Colon (tissue), 2 donors: ENCODE results near the gene OR52K2.
"Not testable (repeated sequence)": the region's sequence is repeated elsewhere in the genome, so short reads cannot be mapped to it uniquely, and the experiment has no call there.

Experiments used
- FAIRE-seq: peaks from 2 replicates; lab custom pipeline; 2012; peaks lifted over from hg19 to GRCh38; lab: Jason Lieb, UNC
- donor health status: control.
- donor health status: control.

Gene OR52K2

DNA sequence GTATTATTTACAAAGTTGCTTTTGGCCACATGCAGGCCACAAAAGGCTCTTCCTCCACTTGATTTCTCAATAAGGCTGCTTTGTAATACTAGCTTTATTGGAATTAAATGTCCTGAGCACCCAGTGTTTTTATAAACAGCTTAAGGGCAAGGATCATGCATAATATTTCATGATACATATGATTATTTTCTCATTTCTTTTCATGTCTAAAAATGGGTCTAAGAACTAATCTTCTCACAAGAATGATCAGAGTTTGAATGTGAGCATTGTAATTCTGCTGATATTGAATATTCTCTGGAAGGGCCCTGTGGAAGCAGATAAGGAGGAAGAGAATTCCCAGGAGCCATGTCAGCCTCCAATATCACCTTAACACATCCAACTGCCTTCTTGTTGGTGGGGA is at the start of gene OR52K2:
Gene OR52K2 (plus strand): TSS at position 301 of the 400 bp plus-strand sequence. CDS start 45 bp downstream, at position 346.
- no peak for FAIRE-seq

DNA sequence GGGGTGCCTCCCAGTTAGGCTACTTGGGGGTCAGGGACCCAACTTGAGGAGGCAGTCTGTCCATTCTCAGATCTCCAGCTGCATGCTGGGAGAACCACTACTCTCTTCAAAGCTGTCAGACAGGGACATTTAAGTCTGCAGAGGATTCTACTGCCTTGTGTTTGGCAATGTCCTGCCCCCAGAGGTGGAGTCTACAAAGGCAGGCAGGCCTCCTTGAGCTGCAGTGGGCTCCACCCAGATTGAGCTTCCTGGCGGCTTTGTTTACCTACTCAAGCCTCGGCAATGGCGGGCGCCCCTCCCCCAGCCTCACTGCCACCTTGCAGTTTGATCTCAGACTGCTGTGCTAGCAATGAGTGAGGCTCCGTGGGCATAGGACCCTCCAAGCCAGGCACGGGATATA is 42.9 kb upstream of the OR52K2 start:
- not testable (repeated sequence) for FAIRE-seq

DNA sequence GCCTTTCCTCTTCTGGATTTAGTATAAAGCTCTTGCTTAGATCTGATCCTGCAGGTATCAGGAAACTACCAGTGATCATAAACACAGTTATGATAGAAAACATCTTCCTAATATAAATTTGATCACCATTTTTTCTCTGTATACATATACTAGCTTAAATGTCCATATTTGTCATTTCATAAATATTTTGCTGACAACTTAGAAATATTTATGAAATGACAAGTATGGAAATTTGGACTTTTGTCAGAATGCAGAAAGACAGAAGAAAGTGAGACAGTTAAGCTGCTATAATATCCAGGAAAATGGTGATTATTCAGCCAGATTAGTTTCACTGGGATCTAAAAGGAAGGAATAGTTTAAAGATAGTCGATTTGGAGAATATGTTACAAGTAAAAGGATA is 32.8 kb upstream of the OR52K2 start:
- FAIRE-seq, result no peak

DNA sequence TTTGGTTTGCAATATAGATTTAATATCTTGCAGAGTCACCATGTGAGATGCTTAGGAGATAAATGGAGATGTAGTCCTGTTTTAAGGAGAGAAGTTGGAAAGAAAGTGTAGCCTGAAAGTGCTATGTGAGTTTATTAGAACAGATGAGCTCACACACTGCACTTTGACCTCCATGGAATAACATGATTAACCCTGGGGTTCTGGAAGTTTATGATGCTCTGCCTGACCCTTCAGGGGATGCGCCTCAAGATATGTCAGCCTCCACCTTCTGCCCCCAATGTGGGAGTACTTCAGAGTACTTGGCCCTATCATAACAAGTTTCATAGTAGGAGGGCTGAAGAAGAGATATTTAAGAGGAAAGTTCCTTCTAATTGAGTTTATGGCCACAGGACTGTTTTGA is 32.3 kb upstream of the OR52K2 start:
- FAIRE-seq, result no peak

DNA sequence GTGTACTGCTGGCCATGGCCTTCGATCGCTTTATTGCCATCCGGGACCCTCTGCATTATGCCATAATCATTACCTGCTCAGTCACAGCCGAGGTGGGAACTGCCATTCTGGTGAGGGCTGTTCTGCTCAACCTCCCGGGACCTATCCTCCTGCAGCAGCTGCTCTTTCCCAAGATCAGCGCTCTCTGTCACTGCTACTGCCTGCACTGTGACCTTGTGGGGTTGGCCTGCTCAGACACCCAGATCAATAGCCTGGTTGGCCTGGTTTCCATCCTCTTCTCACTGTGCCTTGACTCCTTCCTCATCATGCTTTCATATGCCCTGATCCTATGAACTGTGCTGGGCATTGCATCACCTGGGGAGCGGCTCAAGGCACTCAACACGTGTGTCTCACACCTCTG is 30.7 kb upstream of the OR52K2 start:
- FAIRE-seq, result no peak

DNA sequence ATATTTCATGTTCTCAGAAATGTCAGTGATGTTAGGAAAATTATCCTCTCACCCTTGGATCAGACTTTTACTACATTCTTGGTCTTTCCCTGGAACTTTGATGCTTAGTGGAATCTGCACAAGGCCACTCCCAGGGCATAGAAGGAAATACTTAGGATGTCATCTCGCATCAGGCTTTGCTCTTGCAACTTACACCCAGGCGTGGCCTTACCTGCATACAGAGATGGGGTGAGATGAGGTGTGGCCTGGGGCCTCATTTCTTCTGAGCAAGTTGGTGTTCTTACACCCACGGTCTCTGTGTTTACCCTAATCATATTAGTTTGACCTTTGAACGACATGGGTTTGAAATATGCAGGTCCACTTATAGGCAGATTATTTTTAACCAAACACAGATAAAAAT is 19.0 kb upstream of the OR52K2 start:
- no peak for FAIRE-seq

DNA sequence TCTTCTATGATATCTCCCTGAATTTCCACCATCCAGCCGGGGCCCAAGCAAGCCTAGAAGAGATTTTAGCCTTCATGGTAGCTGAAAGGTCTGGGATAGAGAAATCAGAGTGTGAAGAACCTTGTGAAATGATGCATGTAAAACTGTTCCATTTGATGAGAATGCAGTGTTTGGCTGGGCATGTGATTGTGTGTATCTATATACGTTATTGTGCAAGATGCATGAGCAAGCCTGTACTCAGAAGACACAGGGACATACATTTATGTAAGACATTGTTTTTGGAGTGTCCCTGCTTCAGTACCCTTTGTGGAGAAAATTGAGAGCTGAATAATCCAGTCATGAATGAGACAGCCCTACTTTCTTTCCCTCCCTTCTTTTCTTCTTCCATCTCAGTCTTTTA is 15.2 kb upstream of the OR52K2 start:
- no peak for FAIRE-seq

DNA sequence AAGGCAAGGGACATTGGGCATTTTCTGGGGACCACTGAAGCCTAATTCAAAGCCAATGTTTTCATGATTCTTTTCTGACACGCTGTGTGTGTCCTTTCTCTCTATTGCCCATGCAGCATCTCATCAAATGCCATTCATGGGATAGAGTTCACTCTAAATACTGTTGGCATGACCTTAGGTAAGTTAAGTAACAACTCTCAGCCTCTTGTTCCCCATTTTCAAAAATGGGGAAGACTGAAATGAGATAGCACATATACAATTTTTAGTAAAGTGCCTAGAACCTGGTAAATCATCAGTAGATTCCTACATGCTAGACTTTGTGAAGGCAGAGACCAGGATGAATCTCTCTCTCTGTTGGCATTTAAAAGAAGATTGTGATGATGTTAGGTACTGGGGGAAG is 12.7 kb upstream of the OR52K2 start:
- no peak for FAIRE-seq

DNA sequence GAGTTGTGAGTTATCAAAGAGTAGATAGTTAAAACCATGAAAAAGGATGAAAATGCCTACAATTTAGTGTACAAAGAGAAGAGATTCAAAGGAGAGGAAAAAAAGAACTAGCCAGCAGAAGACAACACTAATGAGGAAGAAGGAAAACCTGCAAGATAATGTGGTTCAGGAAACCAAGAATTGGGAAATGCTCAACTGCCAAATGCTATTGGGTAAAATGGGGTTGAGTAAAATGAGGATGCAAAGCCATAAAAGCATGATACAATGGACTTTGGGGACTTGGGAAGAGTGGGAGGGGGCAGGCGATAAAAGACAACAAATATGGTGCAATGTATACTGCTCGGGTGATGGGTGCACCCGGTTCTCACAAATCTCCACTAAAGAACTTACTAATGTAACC is 7.6 kb upstream of the OR52K2 start:
- FAIRE-seq, result no peak

DNA sequence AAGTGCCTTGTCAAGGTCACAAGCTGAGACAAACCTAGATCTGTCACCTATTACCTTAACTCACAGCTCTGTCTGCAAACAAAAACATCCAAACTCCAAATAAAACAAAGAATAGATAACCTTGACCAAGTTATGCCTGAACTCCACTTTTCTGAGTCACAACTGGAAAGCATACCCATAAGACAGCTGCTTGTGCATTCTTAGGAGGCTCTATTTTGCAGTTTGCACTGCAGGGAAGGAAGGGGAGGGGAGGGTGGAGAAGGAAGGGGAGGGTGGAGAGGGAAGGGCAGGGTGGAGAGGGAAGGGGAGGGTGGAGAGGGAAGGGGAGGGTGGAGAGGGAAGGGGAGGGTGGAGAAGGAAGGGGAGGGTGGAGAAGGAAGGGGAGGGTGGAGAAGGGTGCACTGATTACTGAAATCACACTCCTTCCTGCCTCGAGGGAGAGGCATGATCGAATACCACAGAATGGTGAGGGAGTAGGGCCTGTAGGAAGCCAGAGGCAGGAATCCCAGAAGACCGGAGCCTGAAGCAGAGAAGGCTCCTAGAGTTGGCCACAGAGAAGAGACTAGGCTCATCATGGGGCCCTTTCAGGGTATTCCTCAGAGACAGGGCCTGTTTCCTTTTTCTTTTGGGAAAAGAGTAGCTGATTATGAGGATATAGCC is 5.7 kb upstream of the OR52K2 start:
- no peak for FAIRE-seq

DNA sequence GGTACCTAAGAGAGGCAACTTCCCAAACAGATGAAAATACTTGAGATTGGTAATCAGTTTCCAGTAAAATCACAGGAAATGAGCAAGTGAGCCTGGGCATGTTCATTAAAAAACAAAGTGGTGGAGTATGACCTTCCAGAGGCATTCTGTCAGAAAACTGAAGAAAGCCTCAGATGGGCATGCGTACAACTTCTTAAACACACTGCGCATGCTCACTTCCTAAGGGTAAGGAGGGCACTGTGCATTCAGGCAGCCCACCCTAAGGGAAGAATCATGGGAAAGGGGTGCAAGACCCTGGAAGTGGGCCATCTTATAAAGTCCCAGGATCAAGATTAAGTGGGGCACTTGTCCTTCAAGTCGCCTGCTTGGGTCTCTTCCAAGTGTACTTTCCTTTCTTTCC is 4.0 kb downstream of the OR52K2 start:
- FAIRE-seq, result no peak

DNA sequence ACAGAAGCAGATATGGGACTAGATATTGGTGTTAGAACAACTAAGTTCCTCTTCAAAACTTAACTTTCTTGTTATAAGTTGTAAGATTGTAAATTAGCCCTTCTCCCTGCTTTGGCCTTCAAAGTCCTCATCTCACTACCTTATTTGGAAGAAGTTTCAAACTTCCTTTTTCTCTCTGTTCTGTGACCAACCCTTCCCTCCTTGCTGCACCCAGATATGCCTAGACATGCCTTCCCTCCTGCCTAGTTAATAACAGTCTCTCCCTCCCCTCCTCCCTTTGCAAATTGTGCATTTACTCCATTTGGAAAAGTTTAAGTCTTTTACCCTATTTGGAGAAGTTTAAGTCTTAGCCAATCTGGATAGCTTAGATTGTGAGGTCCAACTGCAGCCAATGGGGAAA is 4.9 kb downstream of the OR52K2 start:
- no peak for FAIRE-seq

DNA sequence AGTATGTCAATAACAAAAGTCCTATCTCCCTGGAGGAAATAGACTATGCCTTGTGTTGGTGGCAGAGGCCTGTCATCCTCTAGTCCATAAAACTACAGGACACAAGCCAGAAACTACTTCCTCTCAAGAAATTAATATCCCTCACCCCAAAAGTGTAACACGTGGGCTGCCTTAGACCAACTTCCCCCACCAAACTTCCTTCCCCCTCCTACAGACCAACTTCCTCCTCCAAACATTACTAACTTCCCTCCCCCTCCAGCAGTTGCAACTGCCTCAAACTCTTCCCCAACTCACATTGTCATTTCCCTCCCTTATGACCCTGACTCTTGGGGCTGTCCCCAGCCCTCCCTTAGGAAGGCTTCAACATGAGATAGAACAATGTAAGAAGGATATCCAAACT is 6.3 kb downstream of the OR52K2 start:
- no peak for FAIRE-seq

DNA sequence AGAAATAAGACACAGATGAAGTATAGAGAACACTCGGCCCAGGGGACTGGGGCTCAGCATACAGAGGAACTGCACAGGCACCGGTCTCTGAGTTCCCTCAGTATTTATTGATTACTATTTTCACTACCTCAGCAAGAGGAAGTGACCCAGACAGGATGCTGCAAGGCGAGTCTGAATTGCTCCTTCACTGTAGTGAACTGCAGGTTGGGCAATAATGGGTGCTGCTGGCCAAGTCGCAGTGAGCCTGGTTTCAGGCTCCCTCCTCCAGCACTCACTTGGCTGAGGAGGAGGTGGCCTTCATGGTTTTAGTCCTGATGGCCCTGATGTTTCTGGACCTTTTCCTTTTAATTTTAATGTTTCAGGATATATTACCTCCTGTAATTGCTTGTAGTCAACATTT is 10.4 kb downstream of the OR52K2 start:
- FAIRE-seq, result no peak

DNA sequence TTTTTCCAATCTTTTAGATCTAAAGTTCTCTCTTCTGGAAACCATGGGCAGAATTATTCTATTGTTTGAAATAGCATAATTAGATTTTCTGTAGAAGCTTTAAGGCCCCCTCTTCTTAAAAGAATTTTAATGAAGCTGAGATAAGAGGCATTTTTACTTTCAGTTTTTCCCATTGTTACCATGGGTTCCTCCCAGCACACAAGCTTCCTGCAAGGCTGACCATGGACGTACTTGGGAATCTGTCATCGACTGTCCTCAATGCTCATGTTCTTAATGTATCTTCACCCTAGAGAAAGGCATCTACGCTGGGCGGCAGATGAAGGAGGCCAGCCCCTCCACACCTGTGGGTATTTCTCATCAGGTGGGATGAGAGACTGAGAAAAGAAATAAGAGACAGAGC is 11.1 kb downstream of the OR52K2 start:
- no peak for FAIRE-seq

DNA sequence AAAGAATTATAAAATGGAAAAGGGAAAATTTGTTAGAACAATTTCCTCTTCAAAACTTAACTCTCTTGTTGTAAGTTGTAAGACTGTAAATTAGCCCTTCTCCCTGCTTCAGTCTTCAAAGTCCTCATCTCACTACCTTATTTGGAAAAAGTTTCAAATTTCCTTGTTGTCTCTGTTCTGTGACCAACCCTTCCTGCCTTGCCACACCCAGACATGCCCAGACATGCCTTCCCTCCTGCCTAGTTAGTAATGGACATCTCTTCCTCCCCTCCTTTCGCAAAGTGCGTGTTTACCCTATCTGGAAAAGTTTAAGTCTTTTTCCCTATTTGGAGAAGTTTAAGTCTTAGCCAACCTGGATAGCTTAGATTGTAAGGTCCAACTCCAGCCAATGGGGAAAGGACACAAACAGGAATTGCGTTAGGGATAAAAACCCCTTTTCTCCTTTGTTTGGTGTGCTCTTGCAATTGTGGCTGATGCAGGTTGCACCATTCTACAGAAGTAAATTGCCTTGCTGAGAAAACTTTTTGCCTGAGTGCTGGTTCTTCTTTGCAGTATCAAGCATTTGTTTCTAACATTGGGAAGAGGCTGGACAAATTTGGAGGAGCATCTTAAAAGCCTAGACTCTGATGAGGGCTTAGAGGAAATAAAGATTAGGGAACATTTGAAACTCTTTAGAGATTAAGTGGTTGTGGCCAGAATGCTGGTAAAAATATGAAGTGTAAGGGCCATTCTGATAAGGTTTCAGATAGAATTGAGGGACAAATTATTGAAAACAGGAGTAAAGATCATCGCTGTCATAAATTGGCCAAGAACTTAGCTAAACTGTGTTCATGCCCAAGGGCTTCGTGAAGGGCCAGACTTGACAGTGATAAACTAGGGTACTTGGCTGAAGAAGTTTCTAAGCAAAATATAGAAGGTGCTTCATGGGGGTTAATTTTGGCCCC is 15.4 kb downstream of the OR52K2 start:
- FAIRE-seq, result no peak

DNA sequence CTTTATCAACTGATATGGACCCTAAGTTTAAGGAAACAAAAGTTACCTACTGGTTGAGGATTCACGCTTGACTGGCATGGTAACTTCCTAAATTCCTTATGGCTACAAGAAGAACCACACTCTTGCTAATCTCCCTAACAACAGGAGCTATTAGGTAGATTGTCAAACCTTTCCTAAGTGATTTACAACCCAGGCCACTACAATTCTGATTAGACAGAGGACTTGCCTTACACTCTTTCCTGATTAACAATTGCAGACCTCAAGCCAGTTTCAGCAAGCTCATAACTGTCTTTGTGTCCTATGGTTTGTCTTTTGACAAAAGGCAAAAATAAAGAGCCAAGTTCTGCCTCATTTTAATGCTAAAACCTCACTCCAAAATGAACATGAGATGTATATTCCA is 16.3 kb downstream of the OR52K2 start:
- no peak for FAIRE-seq

DNA sequence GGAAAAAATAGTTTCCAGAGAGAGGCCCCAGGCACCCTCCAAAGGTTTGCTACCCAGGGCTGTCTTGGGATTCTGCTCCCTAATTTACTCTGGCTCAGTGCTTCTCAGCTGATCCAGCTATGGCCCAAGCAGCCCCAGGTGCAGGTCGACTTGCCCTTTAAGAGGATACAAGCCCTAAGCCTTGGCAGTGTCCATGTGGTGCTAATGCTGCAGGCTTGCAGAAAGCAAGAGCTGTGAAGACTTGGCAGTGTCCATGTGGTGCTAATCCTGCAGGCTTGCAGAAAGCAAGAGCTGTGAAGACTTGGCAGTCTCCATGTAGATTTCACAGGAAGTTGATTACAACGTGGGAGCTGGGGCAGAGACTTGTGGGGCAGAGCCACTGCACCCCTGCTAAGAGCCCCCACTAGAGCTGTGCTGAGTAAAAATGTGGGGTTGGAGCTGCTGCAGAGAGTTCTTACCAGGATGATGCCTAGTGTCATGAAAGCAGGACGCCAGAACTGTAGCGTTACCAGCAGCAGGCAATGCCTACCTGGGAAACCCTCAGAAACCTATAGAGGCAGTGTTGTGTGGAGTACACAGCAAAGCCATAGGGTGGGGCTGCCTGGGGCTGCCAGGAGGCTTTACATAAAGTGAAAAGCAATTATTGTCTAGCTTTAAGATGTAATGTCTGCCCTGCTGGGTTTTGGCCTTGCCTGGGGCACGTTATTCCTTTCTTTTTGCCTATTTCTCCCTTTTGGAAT is 17.2 kb downstream of the OR52K2 start:
- FAIRE-seq, result no peak

DNA sequence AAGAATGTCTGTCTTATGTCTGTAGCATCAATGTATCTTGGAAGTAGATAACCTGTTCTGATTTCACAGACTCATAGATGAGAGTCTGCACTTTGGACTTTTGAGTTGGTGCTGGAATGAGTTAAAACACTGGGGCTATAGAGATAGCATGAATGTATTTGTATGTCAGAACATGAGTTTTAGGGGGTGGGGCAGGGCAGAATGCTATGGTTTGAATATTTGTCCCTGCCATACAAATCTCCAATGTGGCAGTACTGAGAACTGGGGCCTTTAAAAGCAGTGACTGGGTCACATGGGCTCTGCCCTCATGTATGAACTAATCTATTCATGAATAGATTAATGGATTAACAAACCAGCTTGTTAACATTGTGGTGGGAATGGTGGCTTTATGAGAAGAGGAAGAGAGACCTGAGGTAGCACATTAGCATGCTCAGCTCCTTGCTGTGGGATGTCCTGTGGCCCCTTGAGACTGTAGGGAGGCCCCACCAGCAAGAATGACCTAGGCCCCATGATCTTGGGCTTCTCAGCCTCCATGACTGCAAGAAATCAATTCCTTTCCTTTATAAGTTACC is 17.9 kb downstream of the OR52K2 start:
- FAIRE-seq, result no peak

DNA sequence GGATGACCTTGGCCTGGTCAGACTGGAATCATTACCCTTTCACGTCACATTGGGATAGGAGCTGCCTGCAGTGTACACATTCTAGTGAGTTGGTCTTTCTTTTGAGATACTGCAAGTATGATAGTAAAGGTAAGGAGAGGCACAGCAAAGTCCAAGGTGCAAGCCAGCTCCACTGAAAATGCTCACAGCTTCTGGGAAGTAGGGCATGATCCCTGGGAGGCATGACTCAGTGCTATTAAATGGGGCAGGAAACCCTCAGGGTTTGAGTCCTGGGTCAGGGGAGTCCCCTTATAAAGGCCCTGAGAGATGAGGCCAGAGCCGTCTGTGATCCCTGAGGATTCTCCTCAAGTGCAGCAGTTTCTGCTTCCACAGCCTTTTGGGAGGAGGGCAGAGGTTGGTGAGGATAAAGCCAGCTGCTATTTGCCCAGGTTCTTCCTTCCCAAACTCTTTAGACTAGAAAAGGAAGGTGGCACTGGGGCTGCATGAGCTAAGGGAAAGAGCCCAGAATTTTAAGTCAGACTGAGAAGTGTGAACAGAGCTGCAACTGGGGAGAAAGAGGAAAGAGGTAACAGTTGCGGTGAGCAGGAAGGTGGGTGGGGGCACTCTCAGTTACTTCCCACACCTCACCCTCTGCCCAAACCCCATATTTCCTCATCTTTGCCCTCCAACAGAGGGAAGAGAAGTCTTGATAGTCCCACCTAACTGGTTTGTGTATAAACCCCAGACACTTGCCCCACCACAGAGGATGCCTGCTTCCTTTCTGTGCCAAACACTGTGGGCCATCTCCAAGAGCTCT is 18.9 kb downstream of the OR52K2 start:
- no peak for FAIRE-seq

DNA sequence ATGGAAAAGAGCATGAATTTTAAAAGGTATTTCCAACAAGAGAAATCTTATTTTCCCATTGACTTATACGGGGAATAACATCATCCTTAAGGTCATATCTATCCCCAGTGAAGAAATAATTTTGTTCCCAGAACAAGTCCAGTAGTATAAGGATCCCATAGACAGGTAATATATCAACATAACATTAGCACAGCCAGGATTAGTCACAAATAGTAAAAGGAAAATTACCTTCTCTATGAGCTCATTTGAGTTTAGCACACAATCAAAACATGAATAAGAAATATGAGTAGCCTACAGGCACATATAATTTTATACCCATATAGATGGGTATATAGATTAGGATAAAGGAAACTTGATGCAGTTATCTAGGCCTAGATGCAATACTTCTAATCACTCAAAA is 30.5 kb downstream of the OR52K2 start:
- no peak for FAIRE-seq
